GM12878 (cell line): ENCODE results near the gene NFATC2. TPM values are rescaled to one million over a fixed set of nuclear protein-coding genes. Genes with fewer than 3 reads are reported as not detected.
A peak's percentile ranks its signal among the peaks of the same experiment; 100 is the strongest.

ENCODE experiments used
- BCL11A ChIP-seq: IDR thresholded peaks from 2 replicates; pipeline ENCODE4 v1.6.1; 2011; ENCODE audit warnings: low read depth, low read length
- BCLAF1 ChIP-seq: fragments of 450-650 bp; IDR thresholded peaks from 2 replicates; pipeline ENCODE4 v1.6.1; 2017; ENCODE audit warnings: antibody characterized with exemption, mild to moderate bottlenecking, moderate library complexity
- BHLHE40 ChIP-seq, 2 experiments: fragments of 450-650 bp in 1 of 2; IDR thresholded peaks; 2 replicates each; pipeline ENCODE4 v1.6.1; 2011 to 2017; ENCODE audit warnings: low read depth in 2 of 2, borderline replicate concordance in 1 of 2, improper control_type of control experiment in 1 of 2, low read length in 1 of 2, mild to moderate bottlenecking in 1 of 2
- CTCF ChIP-seq, 3 experiments: IDR thresholded peaks in 2 of 3; conservative IDR thresholded peaks in 1 of 3; 2 replicates each; pipeline ENCODE4 v1.5.1; 2011; ENCODE audit warnings: low read depth in 3 of 3, low read length in 3 of 3, mild to moderate bottlenecking in 3 of 3, control low read depth in 2 of 3, moderate library complexity in 2 of 3, inconsistent platforms in 1 of 3, mixed read lengths in 1 of 3; ENCODE audit not compliant: control insufficient read depth in 2 of 3, insufficient read depth in 1 of 3; ENCODE audit errors: extremely low read depth in 1 of 3
- GATAD2B ChIP-seq: fragments of 450-650 bp; conservative IDR thresholded peaks from 2 replicates; pipeline ENCODE4 v1.6.1; 2017; ENCODE audit warnings: low read depth, mild to moderate bottlenecking, moderate library complexity
- KDM1A ChIP-seq: fragments of 200-600 bp; sonication (generic); IDR thresholded peaks from 2 replicates; pipeline ENCODE4 v1.6.1; 2016; ENCODE audit warnings: borderline replicate concordance
- PBX3 ChIP-seq: IDR thresholded peaks from 2 replicates; pipeline ENCODE4 v1.6.1; 2011; ENCODE audit warnings: mild to moderate bottlenecking, low read depth, low read length, moderate library complexity; ENCODE audit not compliant: insufficient replicate concordance
- WRNIP1 ChIP-seq: IDR thresholded peaks from 2 replicates; pipeline ENCODE4 v1.6.1; 2011; ENCODE audit warnings: low read depth, low read length, improper control_type of control experiment, borderline replicate concordance
- ZBTB40 ChIP-seq: fragments of 450-650 bp; IDR thresholded peaks from 2 replicates; pipeline ENCODE4 v1.6.1; 2016; ENCODE audit warnings: mild to moderate bottlenecking, moderate library complexity, borderline replicate concordance
- polyA plus RNA-seq, 11 experiments: library from polyadenylated mRNA; depleted of rRNA in 4 of 11; unstranded in 6 of 11; stranded (reverse) in 5 of 11; fragments of >200 nt; fragmentation: Nextera tagmentation in 4 of 11; fragmentation: Illumina TruSeq in 1 of 11; extraction: Ambion mirVana in 4 of 11; extraction: Trizol in 1 of 11; gene quantifications; 1 replicate in 1 of 11; 2 replicates in 10 of 11; pipeline versions ENCODE4 v1.2.1 to v1.2.3, GENCODE V29; 2011 to 2016; ENCODE audit warnings: inconsistent platforms in 2 of 11, missing spikeins in 2 of 11, low read depth in 1 of 11
- total RNA-seq, 4 experiments: library from RNA; depleted of rRNA in 3 of 4; stranded (reverse); fragments of >200 nt in 3 of 4; fragmentation: Illumina TruSeq in 1 of 4; extraction: Trizol in 1 of 4; gene quantifications; 2 replicates each; pipeline versions ENCODE4 v1.2.1 to v1.2.3, GENCODE V29; 2013 to 2021
- TF ChIP-seq, protein P1 (sequence below): fragments of 450-650 bp; IDR thresholded peaks from 2 replicates; pipeline ENCODE4 v1.6.1; 2017; ENCODE audit warnings: mild to moderate bottlenecking, low read depth, inconsistent platforms; ENCODE audit not compliant: poor library complexity, severe bottlenecking
- TF ChIP-seq, protein P2 (sequence below): fragments of 450-650 bp; IDR thresholded peaks from 2 replicates; pipeline ENCODE4 v1.6.1; 2017; ENCODE audit warnings: borderline replicate concordance
- TF ChIP-seq, protein P3 (sequence below): IDR thresholded peaks from 2 replicates; pipeline ENCODE4 v1.6.1; 2011; ENCODE audit warnings: borderline replicate concordance, low read depth, mild to moderate bottlenecking, moderate library complexity, mixed read lengths, low read length; ENCODE audit not compliant: insufficient read depth; ENCODE audit errors: extremely low read length

Gene NFATC2
- total and polyA plus RNA-seq, 10 of the 15 experiments (the other 5 are each of a cell fraction or from before 2014, with no cell fraction given), result 3.3 to 20.0 (median 7.3) TPM

DNA sequence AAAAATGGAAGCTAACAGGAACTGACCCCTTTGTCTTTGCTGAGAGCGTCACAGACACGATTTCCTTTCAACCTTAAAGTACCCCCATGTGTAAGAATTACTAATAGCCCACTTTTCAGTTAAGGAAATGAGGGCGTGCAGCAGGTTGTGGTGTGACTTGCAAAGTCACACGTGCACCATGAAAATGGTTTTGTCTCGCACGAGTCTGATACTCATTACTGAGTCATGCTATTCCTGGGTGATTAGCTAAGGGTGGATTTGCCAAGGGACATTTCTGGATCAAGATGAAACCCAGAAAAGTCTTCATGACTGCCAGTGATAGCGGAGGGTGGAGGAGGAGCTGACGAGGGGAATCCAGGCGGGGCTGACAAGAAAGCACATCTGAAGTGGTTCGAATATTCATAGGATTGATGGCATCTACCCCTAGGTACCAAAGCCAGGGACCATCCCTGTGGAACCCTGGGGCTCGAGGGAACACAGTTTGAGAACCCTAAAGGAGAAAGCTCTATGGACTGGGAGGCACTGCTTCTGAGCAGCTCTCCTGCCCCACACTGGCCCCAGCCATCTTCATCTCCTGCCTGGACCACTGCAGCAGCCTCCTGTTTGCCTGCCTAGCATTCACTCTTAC is 12.1 kb upstream of the NFATC2 start (continued):
- TF ChIP-seq, protein P1, sequence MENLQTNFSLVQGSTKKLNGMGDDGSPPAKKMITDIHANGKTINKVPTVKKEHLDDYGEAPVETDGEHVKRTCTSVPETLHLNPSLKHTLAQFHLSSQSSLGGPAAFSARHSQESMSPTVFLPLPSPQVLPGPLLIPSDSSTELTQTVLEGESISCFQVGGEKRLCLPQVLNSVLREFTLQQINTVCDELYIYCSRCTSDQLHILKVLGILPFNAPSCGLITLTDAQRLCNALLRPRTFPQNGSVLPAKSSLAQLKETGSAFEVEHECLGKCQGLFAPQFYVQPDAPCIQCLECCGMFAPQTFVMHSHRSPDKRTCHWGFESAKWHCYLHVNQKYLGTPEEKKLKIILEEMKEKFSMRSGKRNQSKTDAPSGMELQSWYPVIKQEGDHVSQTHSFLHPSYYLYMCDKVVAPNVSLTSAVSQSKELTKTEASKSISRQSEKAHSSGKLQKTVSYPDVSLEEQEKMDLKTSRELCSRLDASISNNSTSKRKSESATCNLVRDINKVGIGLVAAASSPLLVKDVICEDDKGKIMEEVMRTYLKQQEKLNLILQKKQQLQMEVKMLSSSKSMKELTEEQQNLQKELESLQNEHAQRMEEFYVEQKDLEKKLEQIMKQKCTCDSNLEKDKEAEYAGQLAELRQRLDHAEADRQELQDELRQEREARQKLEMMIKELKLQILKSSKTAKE, result no peak
- TF ChIP-seq BCLAF1, result no peak
- TF ChIP-seq GATAD2B, result no peak
- TF ChIP-seq KDM1A, result no peak
- TF ChIP-seq PBX3, result no peak
- no peak for TF ChIP-seq CTCF (IDR thresholded peaks at IDR 0.05 in 2 of 3, conservative IDR thresholded peaks at IDR 0.05 in 1 of 3; ENCODE audit: control insufficient read depth in 2 of 3, extremely low read depth in 1 of 3, insufficient read depth in 1 of 3, low read depth in 3 of 3, low read length in 3 of 3)
- TF ChIP-seq, protein P2, sequence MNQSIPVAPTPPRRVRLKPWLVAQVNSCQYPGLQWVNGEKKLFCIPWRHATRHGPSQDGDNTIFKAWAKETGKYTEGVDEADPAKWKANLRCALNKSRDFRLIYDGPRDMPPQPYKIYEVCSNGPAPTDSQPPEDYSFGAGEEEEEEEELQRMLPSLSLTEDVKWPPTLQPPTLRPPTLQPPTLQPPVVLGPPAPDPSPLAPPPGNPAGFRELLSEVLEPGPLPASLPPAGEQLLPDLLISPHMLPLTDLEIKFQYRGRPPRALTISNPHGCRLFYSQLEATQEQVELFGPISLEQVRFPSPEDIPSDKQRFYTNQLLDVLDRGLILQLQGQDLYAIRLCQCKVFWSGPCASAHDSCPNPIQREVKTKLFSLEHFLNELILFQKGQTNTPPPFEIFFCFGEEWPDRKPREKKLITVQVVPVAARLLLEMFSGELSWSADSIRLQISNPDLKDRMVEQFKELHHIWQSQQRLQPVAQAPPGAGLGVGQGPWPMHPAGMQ, result no peak
- TF ChIP-seq ZBTB40, result no peak
- TF ChIP-seq WRNIP1, result no peak
- peak; percentile 62; the same call in 1 of the 2 replicates for TF ChIP-seq BCL11A
- TF ChIP-seq, protein P3, sequence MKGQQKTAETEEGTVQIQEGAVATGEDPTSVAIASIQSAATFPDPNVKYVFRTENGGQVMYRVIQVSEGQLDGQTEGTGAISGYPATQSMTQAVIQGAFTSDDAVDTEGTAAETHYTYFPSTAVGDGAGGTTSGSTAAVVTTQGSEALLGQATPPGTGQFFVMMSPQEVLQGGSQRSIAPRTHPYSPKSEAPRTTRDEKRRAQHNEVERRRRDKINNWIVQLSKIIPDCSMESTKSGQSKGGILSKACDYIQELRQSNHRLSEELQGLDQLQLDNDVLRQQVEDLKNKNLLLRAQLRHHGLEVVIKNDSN, result no peak
- TF ChIP-seq BHLHE40 (IDR thresholded peaks at IDR 0.05; ENCODE audit: borderline replicate concordance in 1 of 2, low read depth in 2 of 2, low read length in 1 of 2), result peak; percentile 83 to 84
